Thyroid gland (tissue), 4 donors: ENCODE measurements around the gene PLEKHO2. TPM values are rescaled to one million over a fixed set of nuclear protein-coding genes. Genes with fewer than 3 reads are reported as not detected.

Source experiments
- DNase-seq, 2 donors: peaks; one replicate each; pipeline ENCODE4 v3.0.0-alpha.2; 2019
- H3K27ac ChIP-seq, 3 donors: fragments of 200-600 bp; sonication (generic); 1 replicate in 2 of 3; 2 replicates in 1 of 3; pipeline ENCODE4 v1.5.1; 2016 to 2019; ENCODE audit warnings: mild to moderate bottlenecking in 1 of 3, moderate library complexity in 1 of 3
- H3K27me3 ChIP-seq: fragments of 200-600 bp; sonication (generic); one replicate; pipeline ENCODE4 v1.5.1; 2019
- H3K36me3 ChIP-seq, 2 donors: fragments of 200-600 bp; sonication (generic); one replicate each; pipeline ENCODE4 v1.5.1; 2016 to 2019
- H3K4me1 ChIP-seq, 2 donors: fragments of 200-600 bp; sonication (generic); one replicate each; pipeline ENCODE4 v1.5.1; 2017 to 2019
- H3K4me3 ChIP-seq, 3 donors: fragments of 200-600 bp; sonication (generic); replicated peaks in 1 of 3; 1 replicate in 2 of 3; 2 replicates in 1 of 3; pipeline ENCODE4 v1.5.1; 2016; ENCODE audit warnings: mild to moderate bottlenecking in 1 of 3
- H3K9me3 ChIP-seq: fragments of 200-600 bp; sonication (generic); one replicate; pipeline ENCODE4 v1.5.1; 2017
- POLR2A ChIP-seq, 2 donors: fragments of 450-650 bp; IDR thresholded peaks; one replicate each; pipeline ENCODE4 v1.6.1; 2017; ENCODE audit warnings: antibody characterized with exemption in 2 of 2, mild to moderate bottlenecking in 2 of 2, moderate library complexity in 1 of 2
- WGBS, 2 donors: methylation state at CpG; one replicate each; pipeline ENCODE4 v1.1.5; 2017; 5-methylcytosine and 5-hydroxymethylcytosine counted together
- intact Hi-C: fragments of 100-400 bp; cut with DNase I; formaldehyde crosslinking; loops from one replicate; pipeline ENCODE4 v1.15.1; 2023
- total RNA-seq, 4 donors: library from RNA; depleted of rRNA; stranded (reverse); fragments of >200 nt; gene quantifications; one replicate each; pipeline ENCODE4 v1.2.3, GENCODE V29; 2016
- TF ChIP-seq, protein P1 (sequence below), 6 experiments: fragments of 200-600 bp in 3 of 6; fragments of 450-650 bp in 3 of 6; sonication (generic) in 3 of 6; IDR thresholded peaks; one replicate each; pipeline ENCODE4 v1.5.1; 2016 to 2019; ENCODE audit warnings: antibody characterized with exemption in 6 of 6, mild to moderate bottlenecking in 2 of 6, inconsistent platforms in 1 of 6, moderate library complexity in 1 of 6

PLEKHO2 gene
- total RNA-seq, 4 donors from 2014 or later: 31.3 to 53.6 (median 46.1) TPM

DNA sequence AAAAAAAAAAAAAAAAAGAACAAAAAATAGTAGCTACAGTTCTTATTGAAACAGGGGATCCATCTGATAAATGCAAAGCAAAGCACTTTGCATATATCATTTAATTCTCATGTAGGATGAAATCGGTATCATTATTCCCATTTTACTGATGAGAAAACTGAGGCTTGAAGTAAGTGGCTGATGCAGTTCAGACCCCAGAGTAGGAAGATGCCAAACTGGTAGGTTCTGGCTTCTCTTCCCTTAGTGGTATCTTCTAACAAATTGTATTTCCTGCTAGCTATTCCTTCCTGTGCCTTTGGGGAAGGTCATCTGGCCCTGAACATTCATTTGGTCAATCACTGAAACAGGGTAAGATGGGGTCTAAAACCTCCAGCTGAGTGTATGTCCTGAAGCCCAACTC, 38.2 kb upstream of the PLEKHO2 start:
- no peaks in the 10 kb centered on the region for H3K36me3 ChIP-seq
- no peak for TF ChIP-seq POLR2A (IDR thresholded peaks at IDR 0.05)
- TF ChIP-seq, protein P1, sequence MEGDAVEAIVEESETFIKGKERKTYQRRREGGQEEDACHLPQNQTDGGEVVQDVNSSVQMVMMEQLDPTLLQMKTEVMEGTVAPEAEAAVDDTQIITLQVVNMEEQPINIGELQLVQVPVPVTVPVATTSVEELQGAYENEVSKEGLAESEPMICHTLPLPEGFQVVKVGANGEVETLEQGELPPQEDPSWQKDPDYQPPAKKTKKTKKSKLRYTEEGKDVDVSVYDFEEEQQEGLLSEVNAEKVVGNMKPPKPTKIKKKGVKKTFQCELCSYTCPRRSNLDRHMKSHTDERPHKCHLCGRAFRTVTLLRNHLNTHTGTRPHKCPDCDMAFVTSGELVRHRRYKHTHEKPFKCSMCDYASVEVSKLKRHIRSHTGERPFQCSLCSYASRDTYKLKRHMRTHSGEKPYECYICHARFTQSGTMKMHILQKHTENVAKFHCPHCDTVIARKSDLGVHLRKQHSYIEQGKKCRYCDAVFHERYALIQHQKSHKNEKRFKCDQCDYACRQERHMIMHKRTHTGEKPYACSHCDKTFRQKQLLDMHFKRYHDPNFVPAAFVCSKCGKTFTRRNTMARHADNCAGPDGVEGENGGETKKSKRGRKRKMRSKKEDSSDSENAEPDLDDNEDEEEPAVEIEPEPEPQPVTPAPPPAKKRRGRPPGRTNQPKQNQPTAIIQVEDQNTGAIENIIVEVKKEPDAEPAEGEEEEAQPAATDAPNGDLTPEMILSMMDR (IDR thresholded peaks at IDR 0.05): no peak
- H3K27me3 ChIP-seq: no peaks in the 10 kb centered on the region
- WGBS, 2 donors: 91 to 94% methylated on average over 1 of the region's 1 CpG
- no peaks in the 10 kb centered on the region for H3K9me3 ChIP-seq
- intact Hi-C loops: no loop called here
- H3K27ac ChIP-seq: no peak overlapping the region
- no peak overlapping the region for H3K4me3 ChIP-seq
- peaks cover 0 to 8% of the 10 kb centered on the region in 2 donors for H3K4me1 ChIP-seq
- DNase-seq: no peak

DNA sequence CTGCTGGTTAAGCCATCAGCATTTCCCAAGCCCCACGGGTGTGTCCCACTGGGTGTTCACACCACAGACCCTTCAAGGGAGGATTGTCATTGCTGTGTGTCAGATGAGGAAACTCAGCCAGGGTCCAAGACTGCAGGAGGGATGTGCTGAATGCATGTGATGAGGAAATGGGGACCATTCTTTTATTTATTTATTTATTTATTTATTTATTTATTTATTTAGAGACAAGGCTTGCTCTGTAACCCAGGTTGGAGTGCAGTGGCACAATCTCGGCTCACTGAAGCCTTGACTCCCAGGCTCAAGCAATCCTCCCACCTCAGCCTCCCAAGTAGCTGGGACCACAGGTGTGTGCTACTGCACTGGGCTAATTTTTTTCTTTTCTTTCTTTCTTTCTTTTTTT, 37.1 kb upstream of the PLEKHO2 start:
- TF ChIP-seq, protein P1 (IDR thresholded peaks at IDR 0.05): no peak
- no peak for TF ChIP-seq POLR2A (IDR thresholded peaks at IDR 0.05)
- peaks cover 0 to 8% of the 10 kb centered on the region in 2 donors for H3K4me1 ChIP-seq
- H3K36me3 ChIP-seq: no peaks in the 10 kb centered on the region
- H3K4me3 ChIP-seq: no peak overlapping the region
- H3K27me3 ChIP-seq: no peaks in the 10 kb centered on the region
- WGBS, 2 donors: 41 to 48% methylated on average over 2 of the region's 2 CpGs
- intact Hi-C loops: loop anchor here (5.0 kb wide), 1 partner anchor 117 kb away; no protein-coding TSS in a partner anchor
- H3K9me3 ChIP-seq: no peaks in the 10 kb centered on the region
- no peak for DNase-seq
- H3K27ac ChIP-seq: no peak overlapping the region

DNA sequence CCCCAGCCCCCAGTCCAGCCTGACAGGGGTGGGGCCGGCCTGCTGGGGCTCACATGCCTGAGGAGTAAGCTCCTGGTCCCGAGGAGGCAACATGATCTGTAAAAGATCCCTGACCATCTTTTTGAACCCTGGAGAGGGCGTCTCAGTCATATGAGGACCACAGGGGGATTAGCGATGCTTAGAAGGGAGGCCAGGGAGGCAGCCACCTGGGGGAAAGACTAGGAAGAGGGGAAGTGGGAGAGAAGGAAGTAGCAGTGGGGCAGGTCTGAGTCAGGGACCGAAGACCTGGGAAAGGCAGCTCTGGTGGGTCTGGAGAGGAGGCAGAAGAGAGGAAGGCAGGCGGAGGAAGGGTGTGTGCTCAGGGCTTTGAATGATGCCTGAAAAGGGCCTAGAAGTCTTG, 35.2 kb upstream of the PLEKHO2 start:
- Histone ChIP-seq H3K36me3 (no peaks in the 10 kb centered on the region), H3K4me3 (no peak overlapping the region), H3K27me3 (no peaks in the 10 kb centered on the region), H3K27ac (no peak overlapping the region), H3K9me3 (no peaks in the 10 kb centered on the region), H3K4me1 (peaks cover 0 to 8% of the 10 kb centered on the region in 2 donors)
- intact Hi-C loops: loop anchor here (5.0 kb wide), 1 partner anchor 119 kb away; no protein-coding TSS in a partner anchor
- TF ChIP-seq, protein P1 (IDR thresholded peaks at IDR 0.05): no peak
- TF ChIP-seq POLR2A (IDR thresholded peaks at IDR 0.05): no peak
- no peak for DNase-seq
- 86 to 90% methylated on average over 6 of the region's 6 CpGs for WGBS, 2 donors

DNA sequence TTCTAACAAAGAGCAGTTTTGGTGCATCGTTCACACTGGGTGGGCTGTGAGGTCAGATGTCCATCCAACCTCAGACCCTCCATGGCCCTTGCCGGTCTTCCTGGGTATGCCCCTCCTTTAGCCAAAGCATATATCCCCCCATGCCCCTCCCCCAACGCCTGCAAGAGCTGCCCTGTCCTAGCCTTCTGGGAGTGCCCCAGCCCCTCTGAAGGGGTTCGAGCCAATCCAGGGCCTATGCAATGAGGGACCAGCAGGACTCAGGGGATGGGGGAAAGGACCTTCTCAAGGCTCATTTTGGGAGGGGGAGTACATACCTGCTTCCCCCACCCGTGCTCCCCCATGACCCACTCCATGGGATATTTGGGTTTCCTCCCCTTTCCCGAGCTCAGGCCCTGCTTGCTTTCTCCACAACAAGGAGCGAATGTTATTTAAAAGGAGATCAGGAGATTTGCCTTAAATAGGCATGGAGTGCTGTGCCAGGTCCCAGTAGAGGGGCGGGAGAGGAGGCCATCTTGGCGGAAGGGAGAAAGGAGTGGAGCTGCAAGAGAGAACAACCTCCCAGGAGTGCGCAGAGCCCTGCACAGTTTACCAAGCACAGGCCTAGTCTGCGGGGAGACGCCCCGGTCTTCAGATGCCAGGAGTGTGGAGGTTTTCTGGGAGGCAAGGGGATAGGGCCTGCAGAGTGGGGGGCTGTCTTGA, 34.5 kb upstream of the PLEKHO2 start:
- peaks cover 0 to 3% of the 10 kb centered on the region in 2 donors for H3K4me1 ChIP-seq
- intact Hi-C loops: loop anchor here (5.0 kb wide), 1 partner anchor 120 kb away; no protein-coding TSS in a partner anchor
- no peak overlapping the region for H3K4me3 ChIP-seq
- no peaks in the 10 kb centered on the region for H3K9me3 ChIP-seq
- no peak overlapping the region for H3K27ac ChIP-seq
- TF ChIP-seq POLR2A (IDR thresholded peaks at IDR 0.05): no peak
- TF ChIP-seq, protein P1 (IDR thresholded peaks at IDR 0.05): no peak
- H3K27me3 ChIP-seq: no peaks in the 10 kb centered on the region
- WGBS, 2 donors: 65 to 68% methylated on average over 13 of the region's 13 CpGs
- DNase-seq: no peak
- H3K36me3 ChIP-seq: no peaks in the 10 kb centered on the region

DNA sequence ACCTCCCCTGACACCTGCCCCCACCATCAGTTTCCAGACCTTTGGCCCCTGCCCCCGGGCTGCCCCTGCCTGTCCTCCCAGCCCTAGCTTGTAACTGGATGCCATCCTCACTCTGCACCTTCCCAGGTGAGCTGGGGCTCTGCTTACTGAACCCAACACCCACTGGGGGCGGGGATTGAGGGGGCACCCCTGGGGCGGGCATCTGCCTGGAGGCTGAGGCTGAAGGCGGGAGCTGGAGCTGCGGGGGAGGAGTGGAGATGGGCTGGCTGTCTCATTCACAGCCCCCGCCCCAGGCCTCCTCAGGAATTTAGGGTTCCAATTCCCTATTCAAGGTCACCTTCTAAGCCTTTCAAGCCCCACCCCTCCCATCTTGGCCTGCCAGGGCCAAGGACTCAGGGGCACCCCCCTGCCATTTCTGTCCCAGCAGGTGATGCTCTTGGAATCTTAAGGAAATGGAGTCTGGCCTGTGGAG, 33.9 kb upstream of the PLEKHO2 start:
- H3K27ac ChIP-seq: no peak overlapping the region
- WGBS, 2 donors: 64 to 72% methylated on average over 3 to 5 of the region's 6 CpGs
- no peaks in the 10 kb centered on the region for H3K4me1 ChIP-seq
- no peak for DNase-seq
- H3K4me3 ChIP-seq: no peak overlapping the region
- H3K36me3 ChIP-seq: no peaks in the 10 kb centered on the region
- TF ChIP-seq POLR2A (IDR thresholded peaks at IDR 0.05): no peak
- TF ChIP-seq, protein P1 (IDR thresholded peaks at IDR 0.05): no peak
- H3K9me3 ChIP-seq: no peaks in the 10 kb centered on the region
- intact Hi-C loops: loop anchor here (5.0 kb wide), 1 partner anchor 120 kb away; no protein-coding TSS in a partner anchor
- no peaks in the 10 kb centered on the region for H3K27me3 ChIP-seq
